ENCODE measurements around the gene SSPN. TPM values are rescaled to one million over a fixed set of nuclear protein-coding genes. Genes with fewer than 3 reads are reported as not detected.

Gene SSPN
- total RNA-seq, 2 donors from 2014 or later = 8.5 to 13.5 TPM

DNA sequence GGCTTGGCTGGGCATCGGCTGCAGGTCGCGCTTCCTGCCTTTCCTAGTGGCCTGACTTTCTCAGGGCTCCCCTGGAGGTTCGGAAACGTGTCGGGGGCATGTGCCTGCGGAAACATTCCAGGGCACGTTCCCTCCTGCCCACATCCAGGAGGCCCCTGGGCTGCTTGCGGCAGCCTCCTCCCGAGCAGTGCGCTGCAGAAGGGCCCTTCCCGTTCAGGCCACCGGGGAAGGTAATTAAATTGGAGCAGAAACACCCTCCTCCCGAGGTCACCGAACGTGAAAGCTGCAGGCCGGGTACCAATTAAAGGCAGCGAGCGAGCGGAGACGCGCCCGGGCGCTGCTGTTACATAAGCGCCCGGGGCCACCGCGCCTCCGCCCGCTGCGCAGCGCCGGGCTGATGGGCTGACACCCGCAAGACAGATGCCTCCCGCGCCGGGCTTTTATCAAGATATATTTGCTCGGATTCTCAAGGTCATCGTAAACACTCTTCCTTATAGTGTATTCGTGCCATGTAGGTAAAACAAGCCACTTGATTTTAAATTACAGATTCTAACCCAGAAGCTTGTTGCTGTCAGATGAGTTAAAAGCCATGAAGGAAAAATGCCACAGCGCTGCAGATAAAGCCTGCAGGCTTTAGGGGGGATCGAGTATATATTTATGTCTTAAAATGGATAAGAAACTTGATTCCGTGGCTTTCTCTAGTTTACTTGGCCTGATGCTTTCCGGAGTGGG, 31.4 kb downstream of the SSPN start:
- H3K27ac ChIP-seq = no peak overlapping the region
- H3K36me3 ChIP-seq = no peaks in the 10 kb centered on the region
- peak overlapping the region in 1 of 2 donors; percentile 29 for H3K9ac ChIP-seq (ENCODE audit: low read depth in 2 of 2, low read length in 2 of 2)
- DNase-seq = no peak
- H3K4me1 ChIP-seq = no peaks in the 10 kb centered on the region
- intact Hi-C loops (cut with DNase I) = no loop called here
- no peaks in the 10 kb centered on the region for H3K9me3 ChIP-seq
- peak overlapping the region; percentile 23 for H3K4me3 ChIP-seq
- TF ChIP-seq, protein P1, sequence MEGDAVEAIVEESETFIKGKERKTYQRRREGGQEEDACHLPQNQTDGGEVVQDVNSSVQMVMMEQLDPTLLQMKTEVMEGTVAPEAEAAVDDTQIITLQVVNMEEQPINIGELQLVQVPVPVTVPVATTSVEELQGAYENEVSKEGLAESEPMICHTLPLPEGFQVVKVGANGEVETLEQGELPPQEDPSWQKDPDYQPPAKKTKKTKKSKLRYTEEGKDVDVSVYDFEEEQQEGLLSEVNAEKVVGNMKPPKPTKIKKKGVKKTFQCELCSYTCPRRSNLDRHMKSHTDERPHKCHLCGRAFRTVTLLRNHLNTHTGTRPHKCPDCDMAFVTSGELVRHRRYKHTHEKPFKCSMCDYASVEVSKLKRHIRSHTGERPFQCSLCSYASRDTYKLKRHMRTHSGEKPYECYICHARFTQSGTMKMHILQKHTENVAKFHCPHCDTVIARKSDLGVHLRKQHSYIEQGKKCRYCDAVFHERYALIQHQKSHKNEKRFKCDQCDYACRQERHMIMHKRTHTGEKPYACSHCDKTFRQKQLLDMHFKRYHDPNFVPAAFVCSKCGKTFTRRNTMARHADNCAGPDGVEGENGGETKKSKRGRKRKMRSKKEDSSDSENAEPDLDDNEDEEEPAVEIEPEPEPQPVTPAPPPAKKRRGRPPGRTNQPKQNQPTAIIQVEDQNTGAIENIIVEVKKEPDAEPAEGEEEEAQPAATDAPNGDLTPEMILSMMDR (IDR thresholded peaks at IDR 0.05) = no peak
- no peaks in the 10 kb centered on the region for H3K27me3 ChIP-seq

DNA sequence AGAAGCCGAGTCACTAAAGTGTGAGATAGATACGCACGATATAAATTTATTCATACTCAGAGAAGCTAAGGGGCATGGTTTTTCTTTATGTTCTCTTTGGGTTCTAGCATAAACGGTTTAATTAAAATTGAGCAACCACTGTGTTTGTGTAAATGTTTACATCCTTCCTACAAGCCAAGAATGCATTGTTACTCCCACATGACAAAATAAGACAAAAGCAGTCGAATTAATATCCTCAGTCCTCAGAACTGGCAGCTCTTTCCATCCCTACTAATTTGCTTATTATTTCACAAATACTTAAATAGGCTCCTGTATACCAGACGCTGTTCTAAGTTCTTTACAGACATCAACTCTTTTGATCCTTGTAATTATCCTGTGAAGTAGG, 32.0 kb downstream of the SSPN start:
- H3K9ac ChIP-seq (ENCODE audit: low read depth in 2 of 2, low read length in 2 of 2) = no peak overlapping the region
- H3K27me3 ChIP-seq = no peaks in the 10 kb centered on the region
- H3K27ac ChIP-seq = no peak overlapping the region
- no peaks in the 10 kb centered on the region for H3K4me1 ChIP-seq
- TF ChIP-seq, protein P1 (IDR thresholded peaks at IDR 0.05) = no peak
- H3K36me3 ChIP-seq = no peaks in the 10 kb centered on the region
- peak overlapping the region; percentile 23 for H3K4me3 ChIP-seq
- no peaks in the 10 kb centered on the region for H3K9me3 ChIP-seq
- intact Hi-C loops (cut with DNase I) = no loop called here
- DNase-seq = no peak

GRCh38 chr12:26229910-26230309, 34.5 kb downstream of the SSPN start:
- no peaks in the 10 kb centered on the region for H3K4me1 ChIP-seq
- no peak overlapping the region for H3K4me3 ChIP-seq
- no peaks in the 10 kb centered on the region for H3K36me3 ChIP-seq
- DNase-seq = no peak
- H3K9me3 ChIP-seq = no peaks in the 10 kb centered on the region
- no peak overlapping the region for H3K9ac ChIP-seq (ENCODE audit: low read depth in 2 of 2, low read length in 2 of 2)
- no peaks in the 10 kb centered on the region for H3K27me3 ChIP-seq
- H3K27ac ChIP-seq = no peak overlapping the region
- intact Hi-C loops (cut with DNase I) = no loop called here
- TF ChIP-seq, protein P1 (IDR thresholded peaks at IDR 0.05) = no peak

DNA sequence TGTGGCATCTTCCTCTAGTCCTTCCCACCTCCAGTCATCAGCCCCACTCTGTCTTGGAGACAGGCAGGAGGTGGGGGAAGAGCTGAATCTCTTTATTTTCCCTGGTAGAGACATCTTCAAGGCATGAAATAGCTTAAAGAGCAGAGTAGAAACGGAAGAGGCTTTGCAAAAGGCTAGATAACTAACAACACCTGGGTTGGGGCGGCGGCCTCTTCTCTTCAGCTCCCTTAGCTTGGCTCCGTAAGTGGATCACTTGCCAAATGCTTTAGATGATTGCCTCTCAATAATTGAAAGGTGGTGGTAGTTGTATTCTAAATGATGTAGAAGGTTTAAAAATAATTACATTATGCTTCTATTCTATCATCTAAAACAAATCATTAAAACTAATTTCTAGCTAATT, 36.1 kb downstream of the SSPN start:
- TF ChIP-seq, protein P1 (IDR thresholded peaks at IDR 0.05) = no peak
- intact Hi-C loops (cut with DNase I) = no loop called here
- H3K4me3 ChIP-seq = no peak overlapping the region
- DNase-seq = no peak
- H3K9me3 ChIP-seq = no peaks in the 10 kb centered on the region
- no peaks in the 10 kb centered on the region for H3K36me3 ChIP-seq
- H3K27ac ChIP-seq = no peak overlapping the region
- no peaks in the 10 kb centered on the region for H3K4me1 ChIP-seq
- H3K27me3 ChIP-seq = no peaks in the 10 kb centered on the region
- no peak overlapping the region for H3K9ac ChIP-seq (ENCODE audit: low read depth in 2 of 2, low read length in 2 of 2)

- Histone ChIP-seq H3K27ac (no peak overlapping the region), H3K27me3 (no peaks in the 10 kb centered on the region)
Measured at GRCh38 chr12:26231921-26232320, 36.5 kb downstream of the SSPN start.

More at GRCh38 chr12:26231921-26232320, 36.5 kb downstream of the SSPN start:
- DNase-seq = no peak
- Histone ChIP-seq H3K36me3 (no peaks in the 10 kb centered on the region), H3K4me1 (no peaks in the 10 kb centered on the region), H3K4me3 (no peak overlapping the region), H3K9ac (ENCODE audit: low read depth in 2 of 2, low read length in 2 of 2) (no peak overlapping the region), H3K9me3 (no peaks in the 10 kb centered on the region)
- TF ChIP-seq, protein P1 (IDR thresholded peaks at IDR 0.05) = no peak
- intact Hi-C loops (cut with DNase I) = no loop called here
